Ovary (tissue), 9 donors: ENCODE data around the gene PRRT1. TPM values are rescaled to one million over a fixed set of nuclear protein-coding genes. Genes with fewer than 3 reads are reported as not detected.
A peak's percentile ranks its signal among the peaks of the same experiment; 100 is the strongest.
"Not testable (repeated sequence)": the region's sequence is repeated elsewhere in the genome, so short reads cannot be mapped to it uniquely, and the experiment has no call there.

Experiments
- DNase-seq, 5 donors: peaks; one replicate each; pipeline ENCODE4 v3.0.0-alpha.2; 2019 to 2020
- H3K27ac ChIP-seq, 2 donors: fragments of 200-600 bp; one replicate each; pipeline versions ENCODE4 v1.5.1 to v1.8.0; 2019 to 2022
- H3K27me3 ChIP-seq: fragments of 200-600 bp; one replicate; pipeline ENCODE4 v1.8.0; 2022
- H3K36me3 ChIP-seq: fragments of 200-600 bp; sonication (generic); one replicate; pipeline ENCODE4 v1.5.1; 2019
- H3K4me1 ChIP-seq: one replicate; pipeline ENCODE4 v1.8.1; 2013; ENCODE audit warnings: mild to moderate bottlenecking, moderate library complexity; ENCODE audit not compliant: insufficient read depth
- H3K4me3 ChIP-seq: fragments of 200-600 bp; sonication (generic); one replicate; pipeline ENCODE4 v1.5.1; 2017
- H3K9me3 ChIP-seq, 2 donors: fragments of 200-600 bp in 1 of 2; sonication (generic) in 1 of 2; one replicate each; pipeline versions ENCODE4 v1.5.1 to v1.8.1; 2013 to 2019; ENCODE audit warnings: mild to moderate bottlenecking in 1 of 2, moderate library complexity in 1 of 2
- CTCF ChIP-seq, 3 donors: fragments of 450-650 bp in 2 of 3; fragments of 200-600 bp in 1 of 3; IDR thresholded peaks; one replicate each; pipeline versions ENCODE4 v1.5.1 to v1.8.0; 2016 to 2022; ENCODE audit warnings: antibody characterized with exemption in 3 of 3, mild to moderate bottlenecking in 1 of 3
- EP300 ChIP-seq: sonication (generic); formaldehyde crosslinking; IDR thresholded peaks from one replicate; pipeline ENCODE4 v1.6.1; 2017; ENCODE audit warnings: antibody characterized with exemption
- POLR2A ChIP-seq: fragments of 450-650 bp; IDR thresholded peaks from one replicate; pipeline ENCODE4 v1.6.1; 2017; ENCODE audit warnings: antibody characterized with exemption, mild to moderate bottlenecking, moderate library complexity
- WGBS, 3 donors: extraction: QIAGEN DNeasy Blood & Tissue Kit in 1 of 3; methylation state at CpG; one replicate each; pipeline versions ENCODE4 v1.1.5 to v1.1.7; 2013 to 2017; 5-methylcytosine and 5-hydroxymethylcytosine counted together
- intact Hi-C, 4 donors: fragments of 100-400 bp; cut with DNase I; formaldehyde crosslinking; loops; one replicate each; pipeline versions ENCODE4 v1.11.0 to v1.15.1; 2022 to 2023
- polyA plus RNA-seq, 2 donors: library from polyadenylated mRNA; stranded (reverse); fragments of 200-250 nt in 1 of 2; fragments of 350-450 nt in 1 of 2; fragmentation: Illumina TruSeq in 1 of 2; extraction: RNeasy Lipid Tissue Mini Kit (QIAGEN cat#74804) in 1 of 2; gene quantifications; one replicate each; pipeline ENCODE4 v1.2.3, GENCODE V29; 2013 to 2014
- total RNA-seq, 7 donors: library from RNA; depleted of rRNA in 2 of 7; stranded (reverse); fragments of >200 nt in 2 of 7; fragmentation: NEBNext Ultra II Directional in 3 of 7; extraction: Animal tissue kit (Norgen Biotek cat#: 25700) in 3 of 7; gene quantifications; one replicate each; pipeline versions ENCODE4 v1.1.0 to v1.2.4, GENCODE V29; 2016 to 2023
- donor health status: DM: no; HTN: no; CAD: no; lungs with moderate emphysema.
- donor health status: DM: no; HTN: no; CAD: no.
- donor health status: Bipolar disorder and iron deficiency.
- donor health status: DM: yes; HTN: yes; CAD: no.
- donor health status: DM: no; HTN: no; CAD: no.
- donor health status: DM: yes; HTN: yes; CAD: no.

Gene PRRT1
- total and polyA plus RNA-seq, 9 donors: 2.4 to 44.1 (median 27.7) TPM

- peak in 4 of 5 donors; percentile 61 to 73 (median 64) for DNase-seq
- H3K4me3 ChIP-seq: no peak overlapping the region
- no peak overlapping the region for H3K27ac ChIP-seq
- intact Hi-C loops: no loop called here
- H3K36me3 ChIP-seq: no peaks in the 10 kb centered on the region
- TF ChIP-seq POLR2A (no peak), CTCF (IDR thresholded peaks at IDR 0.05) (no peak), EP300 (no peak)
- no peaks in the 10 kb centered on the region for H3K27me3 ChIP-seq
- H3K4me1 ChIP-seq: peaks cover 3% of the 10 kb centered on the region
- WGBS, 3 donors: 67 to 73% (median 71%) methylated on average over 39 of the region's 39 CpGs
- H3K9me3 ChIP-seq: no peaks in the 10 kb centered on the region
Measured at GRCh38 chr6:32148289-32149091, 3.2 kb downstream of the PRRT1 start.

GRCh38 chr6:32147401-32148132 is 4.2 kb downstream of the PRRT1 start:
- TF ChIP-seq CTCF (IDR thresholded peaks at IDR 0.05) (no peak), POLR2A (no peak), EP300 (no peak)
- Histone ChIP-seq H3K9me3 (no peaks in the 10 kb centered on the region), H3K4me1 (peaks cover 3% of the 10 kb centered on the region), H3K27me3 (no peaks in the 10 kb centered on the region), H3K4me3 (no peak overlapping the region), H3K36me3 (no peaks in the 10 kb centered on the region), H3K27ac (no peak overlapping the region)
- 85 to 94% (median 89%) methylated on average over 4 of the region's 4 CpGs for WGBS, 3 donors
- intact Hi-C loops: no loop called here
- no peak for DNase-seq

GRCh38 chr6:32146687-32147086 is 5.1 kb downstream of the PRRT1 start:
- WGBS, 3 donors: 17 to 20% (median 19%) methylated on average over 4 of the region's 4 CpGs
- no peak for DNase-seq
- H3K9me3 ChIP-seq: no peaks in the 10 kb centered on the region
- H3K4me1 ChIP-seq: no peaks in the 10 kb centered on the region
- no peak for TF ChIP-seq POLR2A
- no peak for TF ChIP-seq CTCF (IDR thresholded peaks at IDR 0.05)
- no peak for TF ChIP-seq EP300
- no peaks in the 10 kb centered on the region for H3K36me3 ChIP-seq
- intact Hi-C loops: no loop called here
- H3K27me3 ChIP-seq: no peaks in the 10 kb centered on the region
- no peak overlapping the region for H3K4me3 ChIP-seq
- H3K27ac ChIP-seq: peak overlapping the region in 1 of 2 donors; percentile 32

GRCh38 chr6:32146287-32146686 is 5.5 kb downstream of the PRRT1 start:
- no peak for DNase-seq
- no peaks in the 10 kb centered on the region for H3K9me3 ChIP-seq
- WGBS, 3 donors: 10 to 34% (median 21%) methylated on average over 1 of the region's 1 CpG
- H3K27me3 ChIP-seq: no peaks in the 10 kb centered on the region
- TF ChIP-seq POLR2A (no peak), EP300 (no peak), CTCF (IDR thresholded peaks at IDR 0.05) (no peak)
- H3K4me3 ChIP-seq: no peak overlapping the region
- H3K27ac ChIP-seq: peak overlapping the region in 1 of 2 donors; percentile 32
- intact Hi-C loops: no loop called here
- H3K36me3 ChIP-seq: no peaks in the 10 kb centered on the region
- H3K4me1 ChIP-seq: no peaks in the 10 kb centered on the region

- H3K27ac ChIP-seq, DNase-seq, intact Hi-C loops, H3K4me1 ChIP-seq, H3K9me3 ChIP-seq, H3K27me3 ChIP-seq, H3K36me3 ChIP-seq, H3K4me3 ChIP-seq: not testable (repeated sequence)
- 57 to 68% (median 66%) methylated on average over 7 of the region's 7 CpGs for WGBS, 3 donors
Measured at GRCh38 chr6:32144238-32144637, 7.5 kb downstream of the PRRT1 start.
